ENCODE results near the gene YTHDC1. TPM values are rescaled to one million over a fixed set of nuclear protein-coding genes. Genes with fewer than 3 reads are reported as not detected.

YTHDC1 gene
- total and polyA plus RNA-seq, 2 experiments from 2014 or later, result 72.3 to 144 TPM

DNA sequence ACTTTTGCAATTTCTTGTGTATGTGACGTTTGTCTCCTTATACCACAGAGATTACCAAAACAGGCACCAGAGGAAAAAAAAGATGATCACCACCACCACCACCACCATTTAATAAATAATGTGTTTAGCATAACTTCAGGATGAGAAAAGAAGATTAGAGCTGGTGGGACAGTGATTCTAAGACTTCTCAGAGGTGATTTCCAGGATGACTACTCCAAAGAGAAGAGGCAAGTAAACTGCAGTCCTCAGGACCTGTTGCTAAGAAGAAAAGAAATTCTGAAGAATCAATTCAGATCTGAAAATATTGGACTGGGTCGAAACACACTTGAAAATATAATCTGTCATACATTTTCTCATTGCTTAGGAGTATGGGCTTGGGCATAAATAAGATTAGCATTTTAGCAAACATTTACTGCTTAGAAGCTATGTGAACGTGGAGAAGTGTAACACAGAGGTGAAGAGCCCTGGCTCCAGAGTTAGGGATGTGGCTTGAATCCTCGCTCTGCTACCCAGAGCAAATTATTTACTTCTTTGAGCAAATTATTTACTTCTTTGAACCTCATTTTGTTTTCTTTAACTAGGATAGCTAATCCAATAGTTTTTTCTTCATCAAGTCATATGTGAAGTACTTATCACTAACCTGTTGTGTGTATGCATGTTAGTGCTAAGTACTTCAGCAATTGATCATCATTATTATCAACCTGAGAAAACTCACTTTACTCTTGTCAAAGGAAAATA is 10.5 kb upstream of the YTHDC1 start:
- no peak overlapping the region for H3K4me3 Mint-ChIP-seq
- H3K27me3 Mint-ChIP-seq (ENCODE audit: insufficient read depth, low read depth, poor library complexity), result peaks cover 7% of the 10 kb centered on the region
- no peaks in the 10 kb centered on the region for H3K79me2 ChIP-seq (replicated peaks; ENCODE audit: insufficient read depth)
- no peaks in the 10 kb centered on the region for H3F3A ChIP-seq (replicated peaks; ENCODE audit: low read depth)
- no peaks in the 10 kb centered on the region for H3K4me1 Mint-ChIP-seq
- ATAC-seq, result no peak
- no peak for TF ChIP-seq EZH2 (IDR thresholded peaks at IDR 0.05; ENCODE audit: low read depth, unreplicated experiment)
- TF ChIP-seq POLR2AphosphoS5 (IDR thresholded peaks at IDR 0.05; ENCODE audit: low read depth), result no peak
- TF ChIP-seq ZNF331 (CRISPR knock-in tag; IDR thresholded peaks at IDR 0.05; ENCODE audit: low read depth), result no peak
- TF ChIP-seq JUNB (IDR thresholded peaks at IDR 0.05; ENCODE audit: unreplicated experiment), result no peak
- TF ChIP-seq, protein P1, sequence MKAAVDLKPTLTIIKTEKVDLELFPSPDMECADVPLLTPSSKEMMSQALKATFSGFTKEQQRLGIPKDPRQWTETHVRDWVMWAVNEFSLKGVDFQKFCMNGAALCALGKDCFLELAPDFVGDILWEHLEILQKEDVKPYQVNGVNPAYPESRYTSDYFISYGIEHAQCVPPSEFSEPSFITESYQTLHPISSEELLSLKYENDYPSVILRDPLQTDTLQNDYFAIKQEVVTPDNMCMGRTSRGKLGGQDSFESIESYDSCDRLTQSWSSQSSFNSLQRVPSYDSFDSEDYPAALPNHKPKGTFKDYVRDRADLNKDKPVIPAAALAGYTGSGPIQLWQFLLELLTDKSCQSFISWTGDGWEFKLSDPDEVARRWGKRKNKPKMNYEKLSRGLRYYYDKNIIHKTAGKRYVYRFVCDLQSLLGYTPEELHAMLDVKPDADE (IDR thresholded peaks at IDR 0.05), result no peak
- no peak for TF ChIP-seq CREB1 (CRISPR knock-in tag; IDR thresholded peaks at IDR 0.05; ENCODE audit: low read depth)
- no peak for TF ChIP-seq STAT1 (IDR thresholded peaks at IDR 0.05; ENCODE audit: unreplicated experiment)
- TF ChIP-seq, protein P2, sequence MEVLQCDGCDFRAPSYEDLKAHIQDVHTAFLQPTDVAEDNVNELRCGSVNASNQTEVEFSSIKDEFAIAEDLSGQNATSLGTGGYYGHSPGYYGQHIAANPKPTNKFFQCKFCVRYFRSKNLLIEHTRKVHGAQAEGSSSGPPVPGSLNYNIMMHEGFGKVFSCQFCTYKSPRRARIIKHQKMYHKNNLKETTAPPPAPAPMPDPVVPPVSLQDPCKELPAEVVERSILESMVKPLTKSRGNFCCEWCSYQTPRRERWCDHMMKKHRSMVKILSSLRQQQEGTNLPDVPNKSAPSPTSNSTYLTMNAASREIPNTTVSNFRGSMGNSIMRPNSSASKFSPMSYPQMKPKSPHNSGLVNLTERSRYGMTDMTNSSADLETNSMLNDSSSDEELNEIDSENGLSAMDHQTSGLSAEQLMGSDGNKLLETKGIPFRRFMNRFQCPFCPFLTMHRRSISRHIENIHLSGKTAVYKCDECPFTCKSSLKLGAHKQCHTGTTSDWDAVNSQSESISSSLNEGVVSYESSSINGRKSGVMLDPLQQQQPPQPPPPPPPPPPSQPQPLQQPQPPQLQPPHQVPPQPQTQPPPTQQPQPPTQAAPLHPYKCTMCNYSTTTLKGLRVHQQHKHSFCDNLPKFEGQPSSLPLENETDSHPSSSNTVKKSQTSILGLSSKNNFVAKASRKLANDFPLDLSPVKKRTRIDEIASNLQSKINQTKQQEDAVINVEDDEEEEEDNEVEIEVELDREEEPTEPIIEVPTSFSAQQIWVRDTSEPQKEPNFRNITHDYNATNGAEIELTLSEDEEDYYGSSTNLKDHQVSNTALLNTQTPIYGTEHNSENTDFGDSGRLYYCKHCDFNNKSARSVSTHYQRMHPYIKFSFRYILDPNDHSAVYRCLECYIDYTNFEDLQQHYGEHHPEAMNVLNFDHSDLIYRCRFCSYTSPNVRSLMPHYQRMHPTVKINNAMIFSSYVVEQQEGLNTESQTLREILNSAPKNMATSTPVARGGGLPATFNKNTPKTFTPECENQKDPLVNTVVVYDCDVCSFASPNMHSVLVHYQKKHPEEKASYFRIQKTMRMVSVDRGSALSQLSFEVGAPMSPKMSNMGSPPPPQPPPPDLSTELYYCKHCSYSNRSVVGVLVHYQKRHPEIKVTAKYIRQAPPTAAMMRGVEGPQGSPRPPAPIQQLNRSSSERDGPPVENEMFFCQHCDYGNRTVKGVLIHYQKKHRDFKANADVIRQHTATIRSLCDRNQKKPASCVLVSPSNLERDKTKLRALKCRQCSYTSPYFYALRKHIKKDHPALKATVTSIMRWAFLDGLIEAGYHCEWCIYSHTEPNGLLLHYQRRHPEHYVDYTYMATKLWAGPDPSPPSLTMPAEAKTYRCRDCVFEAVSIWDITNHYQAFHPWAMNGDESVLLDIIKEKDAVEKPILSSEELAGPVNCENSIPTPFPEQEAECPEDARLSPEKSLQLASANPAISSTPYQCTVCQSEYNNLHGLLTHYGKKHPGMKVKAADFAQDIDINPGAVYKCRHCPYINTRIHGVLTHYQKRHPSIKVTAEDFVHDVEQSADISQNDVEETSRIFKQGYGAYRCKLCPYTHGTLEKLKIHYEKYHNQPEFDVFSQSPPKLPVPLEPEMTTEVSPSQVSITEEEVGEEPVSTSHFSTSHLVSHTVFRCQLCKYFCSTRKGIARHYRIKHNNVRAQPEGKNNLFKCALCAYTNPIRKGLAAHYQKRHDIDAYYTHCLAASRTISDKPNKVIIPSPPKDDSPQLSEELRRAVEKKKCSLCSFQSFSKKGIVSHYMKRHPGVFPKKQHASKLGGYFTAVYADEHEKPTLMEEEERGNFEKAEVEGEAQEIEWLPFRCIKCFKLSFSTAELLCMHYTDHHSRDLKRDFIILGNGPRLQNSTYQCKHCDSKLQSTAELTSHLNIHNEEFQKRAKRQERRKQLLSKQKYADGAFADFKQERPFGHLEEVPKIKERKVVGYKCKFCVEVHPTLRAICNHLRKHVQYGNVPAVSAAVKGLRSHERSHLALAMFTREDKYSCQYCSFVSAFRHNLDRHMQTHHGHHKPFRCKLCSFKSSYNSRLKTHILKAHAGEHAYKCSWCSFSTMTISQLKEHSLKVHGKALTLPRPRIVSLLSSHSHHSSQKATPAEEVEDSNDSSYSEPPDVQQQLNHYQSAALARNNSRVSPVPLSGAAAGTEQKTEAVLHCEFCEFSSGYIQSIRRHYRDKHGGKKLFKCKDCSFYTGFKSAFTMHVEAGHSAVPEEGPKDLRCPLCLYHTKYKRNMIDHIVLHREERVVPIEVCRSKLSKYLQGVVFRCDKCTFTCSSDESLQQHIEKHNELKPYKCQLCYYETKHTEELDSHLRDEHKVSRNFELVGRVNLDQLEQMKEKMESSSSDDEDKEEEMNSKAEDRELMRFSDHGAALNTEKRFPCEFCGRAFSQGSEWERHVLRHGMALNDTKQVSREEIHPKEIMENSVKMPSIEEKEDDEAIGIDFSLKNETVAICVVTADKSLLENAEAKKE (CRISPR knock-in tag; IDR thresholded peaks at IDR 0.05), result no peak
- no peak overlapping the region for H2AFZ ChIP-seq
- no peaks in the 10 kb centered on the region; the same call in 1 of the 2 replicates for H3K4me1 ChIP-seq (ENCODE audit: insufficient read depth)
- DNase-seq (ENCODE audit: low spot score), result no peak
- H3K9me3 Mint-ChIP-seq, result peaks cover 16% of the 10 kb centered on the region
- H3K36me3 ChIP-seq (ENCODE audit: insufficient read depth), result no peaks in the 10 kb centered on the region
- no peak overlapping the region for H3K4me2 ChIP-seq
- peaks cover 8% of the 10 kb centered on the region for H3K9me2 ChIP-seq (ENCODE audit: insufficient read depth)
- H3K36me3 Mint-ChIP-seq (ENCODE audit: low read depth), result peaks cover 13% of the 10 kb centered on the region
- H3K27me3 ChIP-seq (ENCODE audit: insufficient read depth), result peaks cover 16% of the 10 kb centered on the region; the same call in 1 of the 2 replicates
- no peak overlapping the region for H3K4me3 ChIP-seq
- no peaks in the 10 kb centered on the region for H4K20me1 ChIP-seq (replicated peaks; ENCODE audit: insufficient read depth)
- no peak overlapping the region for H3K27ac ChIP-seq (ENCODE audit: low read depth)
- no peak overlapping the region for H3K27ac Mint-ChIP-seq
